ENCODE results near the gene PLPPR3.
"Not testable (repeated sequence)": the region's sequence is repeated elsewhere in the genome, so short reads cannot be mapped to it uniquely, and the experiment has no call there.

Gene PLPPR3

GRCh38 chr19:853614-854220 lies 32.0 kb upstream of the PLPPR3 start:
- not testable (repeated sequence) for H3K27ac ChIP-seq (ENCODE audit: low read depth, low read length); H3K27me3 ChIP-seq (ENCODE audit: control insufficient read depth in 5 of 5, insufficient read depth in 4 of 5, low read length in 5 of 5); H3K4me3 ChIP-seq (ENCODE audit: low read depth in 1 of 5, low read length in 5 of 5); H3K9ac ChIP-seq (ENCODE audit: low read length in 5 of 5); H3K9me3 ChIP-seq (ENCODE audit: control insufficient read depth in 5 of 5, low read length in 5 of 5); H3K36me3 ChIP-seq (ENCODE audit: control insufficient read depth in 5 of 5, insufficient read depth in 5 of 5, low read length in 5 of 5)
- peaks cover under 1 to 25% (median 18%) of the 10 kb centered on the region in 5 donors for H3K4me1 ChIP-seq (ENCODE audit: control insufficient read depth in 5 of 5, insufficient read depth in 5 of 5, low read length in 5 of 5)

- Histone ChIP-seq H3K4me1 (ENCODE audit: control insufficient read depth in 5 of 5, insufficient read depth in 5 of 5, low read length in 5 of 5) (peaks cover 0 to 25% (median 16%) of the 10 kb centered on the region in 5 donors), H3K36me3 (ENCODE audit: control insufficient read depth in 5 of 5, insufficient read depth in 5 of 5, low read length in 5 of 5) (no peaks in the 10 kb centered on the region), H3K9me3 (ENCODE audit: control insufficient read depth in 5 of 5, low read length in 5 of 5) (no peaks in the 10 kb centered on the region), H3K27me3 (ENCODE audit: control insufficient read depth in 5 of 5, insufficient read depth in 4 of 5, low read length in 5 of 5) (peaks cover 0 to 4% (median 0%) of the 10 kb centered on the region in 5 donors), H3K27ac (ENCODE audit: low read depth, low read length) (no peak overlapping the region), H3K9ac (ENCODE audit: low read length in 5 of 5) (no peak overlapping the region), H3K4me3 (ENCODE audit: low read depth in 1 of 5, low read length in 5 of 5) (no peak overlapping the region)
Observed at GRCh38 chr19:853014-853585, 31.3 kb upstream of the PLPPR3 start.

GRCh38 chr19:852136-853013 lies 30.6 kb upstream of the PLPPR3 start, which contains the start of gene ELANE:
Gene ELANE (plus strand): TSS chr19:852303. CDS start chr19:852329, 26 bp downstream.
- Histone ChIP-seq H3K36me3 (ENCODE audit: control insufficient read depth in 5 of 5, insufficient read depth in 5 of 5, low read length in 5 of 5) (no peaks in the 10 kb centered on the region), H3K9me3 (ENCODE audit: control insufficient read depth in 5 of 5, low read length in 5 of 5) (no peaks in the 10 kb centered on the region), H3K4me3 (ENCODE audit: low read depth in 1 of 5, low read length in 5 of 5) (peak within 1 kb of the TSS in 1 of 5 donors; percentile 37), H3K27me3 (ENCODE audit: control insufficient read depth in 5 of 5, insufficient read depth in 4 of 5, low read length in 5 of 5) (peaks cover 0 to 6% (median 0%) of the 10 kb centered on the region in 5 donors), H3K9ac (ENCODE audit: low read length in 5 of 5) (peak within 1 kb of the TSS in 2 of 5 donors; percentile 53 to 69), H3K27ac (ENCODE audit: low read depth, low read length) (peak within 1 kb of the TSS; percentile 41), H3K4me1 (ENCODE audit: control insufficient read depth in 5 of 5, insufficient read depth in 5 of 5, low read length in 5 of 5) (peaks cover 0 to 32% (median 22%) of the 10 kb centered on the region in 5 donors)

- no peaks in the 10 kb centered on the region for H3K9me3 ChIP-seq (ENCODE audit: control insufficient read depth in 5 of 5, low read length in 5 of 5)
- peak overlapping the region in 4 of 5 donors; percentile 8 to 38 (median 33) for H3K4me3 ChIP-seq (ENCODE audit: low read depth in 1 of 5, low read length in 5 of 5)
- H3K9ac ChIP-seq (ENCODE audit: low read length in 5 of 5) = peak overlapping the region in 4 of 5 donors; percentile 26 to 69 (median 44)
- H3K27me3 ChIP-seq (ENCODE audit: control insufficient read depth in 5 of 5, insufficient read depth in 4 of 5, low read length in 5 of 5) = peaks cover 2 to 6% (median 5%) of the 10 kb centered on the region in 5 donors
- no peaks in the 10 kb centered on the region for H3K36me3 ChIP-seq (ENCODE audit: control insufficient read depth in 5 of 5, insufficient read depth in 5 of 5, low read length in 5 of 5)
- H3K4me1 ChIP-seq (ENCODE audit: control insufficient read depth in 5 of 5, insufficient read depth in 5 of 5, low read length in 5 of 5) = peaks cover 0 to 32% (median 22%) of the 10 kb centered on the region in 5 donors
- H3K27ac ChIP-seq (ENCODE audit: low read depth, low read length) = peak overlapping the region; percentile 41
Observed at GRCh38 chr19:850979-851335, 29.2 kb upstream of the PLPPR3 start.

GRCh38 chr19:850221-850978 lies 28.6 kb upstream of the PLPPR3 start:
- Histone ChIP-seq H3K4me3 (ENCODE audit: low read depth in 1 of 5, low read length in 5 of 5) (peak overlapping the region in 4 of 5 donors; percentile 8 to 38 (median 33)), H3K27ac (ENCODE audit: low read depth, low read length) (peak overlapping the region; percentile 41), H3K36me3 (ENCODE audit: control insufficient read depth in 5 of 5, insufficient read depth in 5 of 5, low read length in 5 of 5) (no peaks in the 10 kb centered on the region), H3K27me3 (ENCODE audit: control insufficient read depth in 5 of 5, insufficient read depth in 4 of 5, low read length in 5 of 5) (peaks cover 2 to 10% (median 5%) of the 10 kb centered on the region in 5 donors), H3K9ac (ENCODE audit: low read length in 5 of 5) (peak overlapping the region in 4 of 5 donors; percentile 26 to 69 (median 44)), H3K9me3 (ENCODE audit: control insufficient read depth in 5 of 5, low read length in 5 of 5) (no peaks in the 10 kb centered on the region), H3K4me1 (ENCODE audit: control insufficient read depth in 5 of 5, insufficient read depth in 5 of 5, low read length in 5 of 5) (peaks cover 0 to 32% (median 22%) of the 10 kb centered on the region in 5 donors)

- H3K9me3 ChIP-seq (ENCODE audit: control insufficient read depth in 5 of 5, low read length in 5 of 5); H3K27ac ChIP-seq (ENCODE audit: low read depth, low read length); H3K36me3 ChIP-seq (ENCODE audit: control insufficient read depth in 5 of 5, insufficient read depth in 5 of 5, low read length in 5 of 5); H3K9ac ChIP-seq (ENCODE audit: low read length in 5 of 5); H3K4me3 ChIP-seq (ENCODE audit: low read depth in 1 of 5, low read length in 5 of 5): not testable (repeated sequence)
- Histone ChIP-seq H3K27me3 (ENCODE audit: control insufficient read depth in 5 of 5, insufficient read depth in 4 of 5, low read length in 5 of 5) (peaks cover 5 to 14% (median 8%) of the 10 kb centered on the region in 5 donors), H3K4me1 (ENCODE audit: control insufficient read depth in 5 of 5, insufficient read depth in 5 of 5, low read length in 5 of 5) (peaks cover 0 to 32% (median 22%) of the 10 kb centered on the region in 5 donors)
Observed at GRCh38 chr19:849195-849594, 27.4 kb upstream of the PLPPR3 start.

- Histone ChIP-seq H3K9me3 (ENCODE audit: control insufficient read depth in 5 of 5, low read length in 5 of 5) (no peaks in the 10 kb centered on the region), H3K4me3 (ENCODE audit: low read depth in 1 of 5, low read length in 5 of 5) (no peak overlapping the region), H3K27ac (ENCODE audit: low read depth, low read length) (no peak overlapping the region), H3K27me3 (ENCODE audit: control insufficient read depth in 5 of 5, insufficient read depth in 4 of 5, low read length in 5 of 5) (peaks cover 8 to 17% (median 12%) of the 10 kb centered on the region in 5 donors), H3K9ac (ENCODE audit: low read length in 5 of 5) (no peak overlapping the region), H3K36me3 (ENCODE audit: control insufficient read depth in 5 of 5, insufficient read depth in 5 of 5, low read length in 5 of 5) (no peaks in the 10 kb centered on the region), H3K4me1 (ENCODE audit: control insufficient read depth in 5 of 5, insufficient read depth in 5 of 5, low read length in 5 of 5) (peaks cover 0 to 37% (median 27%) of the 10 kb centered on the region in 5 donors)
Observed at GRCh38 chr19:848386-848921, 26.7 kb upstream of the PLPPR3 start.

GRCh38 chr19:845707-846521 lies 24.2 kb upstream of the PLPPR3 start:
- peaks cover 0 to 32% (median 25%) of the 10 kb centered on the region in 5 donors for H3K4me1 ChIP-seq (ENCODE audit: control insufficient read depth in 5 of 5, insufficient read depth in 5 of 5, low read length in 5 of 5)
- H3K9me3 ChIP-seq (ENCODE audit: control insufficient read depth in 5 of 5, low read length in 5 of 5) = no peaks in the 10 kb centered on the region
- no peak overlapping the region for H3K27ac ChIP-seq (ENCODE audit: low read depth, low read length)
- H3K27me3 ChIP-seq (ENCODE audit: control insufficient read depth in 5 of 5, insufficient read depth in 4 of 5, low read length in 5 of 5) = peaks cover 14 to 24% (median 17%) of the 10 kb centered on the region in 5 donors
- H3K4me3 ChIP-seq (ENCODE audit: low read depth in 1 of 5, low read length in 5 of 5) = no peak overlapping the region
- H3K9ac ChIP-seq (ENCODE audit: low read length in 5 of 5) = no peak overlapping the region
- no peaks in the 10 kb centered on the region for H3K36me3 ChIP-seq (ENCODE audit: control insufficient read depth in 5 of 5, insufficient read depth in 5 of 5, low read length in 5 of 5)

- Histone ChIP-seq H3K27me3 (ENCODE audit: control insufficient read depth in 5 of 5, insufficient read depth in 4 of 5, low read length in 5 of 5) (peaks cover 17 to 30% (median 21%) of the 10 kb centered on the region in 5 donors), H3K9me3 (ENCODE audit: control insufficient read depth in 5 of 5, low read length in 5 of 5) (no peaks in the 10 kb centered on the region), H3K4me1 (ENCODE audit: control insufficient read depth in 5 of 5, insufficient read depth in 5 of 5, low read length in 5 of 5) (peaks cover 0 to 27% (median 20%) of the 10 kb centered on the region in 5 donors)
Observed at GRCh38 chr19:844546-844971, 22.8 kb upstream of the PLPPR3 start.

More at GRCh38 chr19:844546-844971, 22.8 kb upstream of the PLPPR3 start:
- H3K4me3 ChIP-seq (ENCODE audit: low read depth in 1 of 5, low read length in 5 of 5) = no peak overlapping the region
- H3K9ac ChIP-seq (ENCODE audit: low read length in 5 of 5) = no peak overlapping the region
- no peak overlapping the region for H3K27ac ChIP-seq (ENCODE audit: low read depth, low read length)
- H3K36me3 ChIP-seq (ENCODE audit: control insufficient read depth in 5 of 5, insufficient read depth in 5 of 5, low read length in 5 of 5) = no peaks in the 10 kb centered on the region

Data from subcutaneous abdominal adipose tissue (tissue), 5 donors.